Astrocyte (in vitro differentiated cells and primary cell): ENCODE measurements around the gene SLC2A8.
A peak's percentile ranks its signal among the peaks of the same experiment; 100 is the strongest.

Experiments used
- CTCF ChIP-seq: IDR thresholded peaks from 2 replicates; pipeline ENCODE4 v1.5.1; 2011; ENCODE audit warnings: low read depth, mild to moderate bottlenecking, inconsistent platforms, low read length, moderate library complexity; ENCODE audit not compliant: insufficient read depth
- EZH2 ChIP-seq: IDR thresholded peaks from 2 replicates; pipeline ENCODE4 v1.6.1; 2012; ENCODE audit warnings: mild to moderate bottlenecking, low read length, inconsistent platforms; ENCODE audit not compliant: insufficient read depth

- TF ChIP-seq CTCF (peak; percentile 16), EZH2 (no peak)
These were observed 3.3 kb upstream of the SLC2A8 start for GRCh38 chr9:127393645-127394044.
